ENCODE results near the gene SEPTIN8. TPM values are rescaled to one million over a fixed set of nuclear protein-coding genes. Genes with fewer than 3 reads are reported as not detected.

SEPTIN8 gene
- total RNA-seq, 1 experiment from 2014 or later = 38.2 TPM

DNA sequence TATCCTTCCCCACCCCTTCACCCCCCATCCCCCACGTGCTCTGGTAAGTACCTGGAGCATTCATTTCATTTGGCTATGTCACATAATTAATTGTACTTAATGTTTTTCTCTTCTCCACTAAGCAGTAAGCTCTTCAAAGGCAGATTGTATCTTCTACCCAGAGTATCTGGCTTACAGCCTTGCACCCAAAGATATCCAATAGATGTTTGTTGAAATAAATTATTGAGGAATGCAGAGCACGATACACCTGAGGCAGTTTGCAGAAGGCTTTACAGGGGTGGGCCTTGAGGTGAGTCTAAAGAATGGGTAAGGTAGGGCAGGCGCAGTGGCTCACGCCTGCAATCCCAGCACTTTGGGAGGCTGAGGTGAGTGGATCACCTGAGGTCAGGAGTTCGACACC lies 33.6 kb upstream of the SEPTIN8 start:
- Histone ChIP-seq H3K56ac (ENCODE audit: insufficient read length, low read depth, low read length) (no peak overlapping the region), H3K9me3 (ENCODE audit: control insufficient read depth, low read depth, low read length) (no peaks in the 10 kb centered on the region), H3K23ac (ENCODE audit: insufficient read length, low read depth, low read length) (no peak overlapping the region), H2AK5ac (ENCODE audit: insufficient read length, low read length) (no peak overlapping the region), H4K20me1 (ENCODE audit: control insufficient read depth, insufficient read depth, insufficient read length) (no peaks in the 10 kb centered on the region), H2BK15ac (ENCODE audit: low read depth, low read length) (no peak overlapping the region), H4K91ac (ENCODE audit: insufficient read length, low read depth, low read length) (no peak overlapping the region), H3K79me1 (ENCODE audit: insufficient read depth, low read depth, low read length, poor library complexity, severe bottlenecking) (no peaks in the 10 kb centered on the region), H3K4me2 (ENCODE audit: insufficient read depth, insufficient read length, low read length) (no peak overlapping the region), H3K4me1 (ENCODE audit: insufficient read depth, low read length) (no peaks in the 10 kb centered on the region), H2AFZ (ENCODE audit: low read length) (no peak overlapping the region), H4K5ac (ENCODE audit: insufficient read length, low read depth, low read length) (no peak overlapping the region), H4K8ac (replicated peaks; ENCODE audit: insufficient read length, low read depth, low read length) (no peak overlapping the region), H3K27me3 (ENCODE audit: insufficient read depth, low read length) (peaks cover 32% of the 10 kb centered on the region), H2BK120ac (ENCODE audit: low read depth, low read length, poor library complexity, severe bottlenecking) (no peak overlapping the region), H3T11ph (ENCODE audit: low read length) (no peak overlapping the region), H3K79me2 (ENCODE audit: insufficient read depth, low read length) (no peaks in the 10 kb centered on the region), H3K9ac (ENCODE audit: extremely low read depth, insufficient read length, low read length) (no peak overlapping the region), H3K18ac (ENCODE audit: insufficient read length, low read depth, low read length) (no peak overlapping the region), H3K23me2 (ENCODE audit: insufficient read length, low read depth, low read length, poor library complexity, severe bottlenecking) (no peaks in the 10 kb centered on the region), H2BK20ac (ENCODE audit: low read depth, low read length, poor library complexity, severe bottlenecking) (no peak overlapping the region), H3K14ac (ENCODE audit: insufficient read depth, low read length) (no peak overlapping the region), H2BK5ac (ENCODE audit: insufficient read length, low read length) (no peak overlapping the region), H3K27ac (ENCODE audit: insufficient read length, low read depth, low read length) (no peak overlapping the region), H2BK12ac (ENCODE audit: insufficient read length, low read depth, low read length) (no peak overlapping the region), H3K4ac (ENCODE audit: low read depth, low read length) (no peak overlapping the region)
- H3K4me3 Mint-ChIP-seq = no peak overlapping the region
- H3K4me1 Mint-ChIP-seq = peaks cover 13 to 26% of the 10 kb centered on the region in 2 experiments
- H3K36me3 Mint-ChIP-seq (ENCODE audit: insufficient read depth in 1 of 3, low read depth in 3 of 3) = peaks cover 0 to 4% (median 0%) of the 10 kb centered on the region in 3 experiments; a peak in 3 of 7 replicates
- peaks cover 64% of the 10 kb centered on the region for H3K27me3 Mint-ChIP-seq (ENCODE audit: low read depth)
- DNase-seq = no peak
- TF ChIP-seq, protein P1, sequence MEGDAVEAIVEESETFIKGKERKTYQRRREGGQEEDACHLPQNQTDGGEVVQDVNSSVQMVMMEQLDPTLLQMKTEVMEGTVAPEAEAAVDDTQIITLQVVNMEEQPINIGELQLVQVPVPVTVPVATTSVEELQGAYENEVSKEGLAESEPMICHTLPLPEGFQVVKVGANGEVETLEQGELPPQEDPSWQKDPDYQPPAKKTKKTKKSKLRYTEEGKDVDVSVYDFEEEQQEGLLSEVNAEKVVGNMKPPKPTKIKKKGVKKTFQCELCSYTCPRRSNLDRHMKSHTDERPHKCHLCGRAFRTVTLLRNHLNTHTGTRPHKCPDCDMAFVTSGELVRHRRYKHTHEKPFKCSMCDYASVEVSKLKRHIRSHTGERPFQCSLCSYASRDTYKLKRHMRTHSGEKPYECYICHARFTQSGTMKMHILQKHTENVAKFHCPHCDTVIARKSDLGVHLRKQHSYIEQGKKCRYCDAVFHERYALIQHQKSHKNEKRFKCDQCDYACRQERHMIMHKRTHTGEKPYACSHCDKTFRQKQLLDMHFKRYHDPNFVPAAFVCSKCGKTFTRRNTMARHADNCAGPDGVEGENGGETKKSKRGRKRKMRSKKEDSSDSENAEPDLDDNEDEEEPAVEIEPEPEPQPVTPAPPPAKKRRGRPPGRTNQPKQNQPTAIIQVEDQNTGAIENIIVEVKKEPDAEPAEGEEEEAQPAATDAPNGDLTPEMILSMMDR (conservative IDR thresholded peaks at IDR 0.05) = no peak
- WGBS (ENCODE audit: extremely low coverage, insufficient read length, low lambda C conversion rate) = no CpG with 5 or more reads among the region's 5 CpGs
- no peak overlapping the region for H3K27ac Mint-ChIP-seq
- H3K9me3 Mint-ChIP-seq = peaks cover 0 to 4% of the 10 kb centered on the region in 2 experiments; a peak in 3 of 5 replicates

Data from H9 (cell line).